NCI-H510A (cell line): ENCODE measurements around the gene MAP3K19.
"Not testable (repeated sequence)": the region's sequence is repeated elsewhere in the genome, so short reads cannot be mapped to it uniquely, and the experiment has no call there.

Source experiments
- DNase-seq: peaks from one replicate; lab custom pipeline; 2025; lab: John Stamatoyannopoulos, UW

Gene MAP3K19

DNA sequence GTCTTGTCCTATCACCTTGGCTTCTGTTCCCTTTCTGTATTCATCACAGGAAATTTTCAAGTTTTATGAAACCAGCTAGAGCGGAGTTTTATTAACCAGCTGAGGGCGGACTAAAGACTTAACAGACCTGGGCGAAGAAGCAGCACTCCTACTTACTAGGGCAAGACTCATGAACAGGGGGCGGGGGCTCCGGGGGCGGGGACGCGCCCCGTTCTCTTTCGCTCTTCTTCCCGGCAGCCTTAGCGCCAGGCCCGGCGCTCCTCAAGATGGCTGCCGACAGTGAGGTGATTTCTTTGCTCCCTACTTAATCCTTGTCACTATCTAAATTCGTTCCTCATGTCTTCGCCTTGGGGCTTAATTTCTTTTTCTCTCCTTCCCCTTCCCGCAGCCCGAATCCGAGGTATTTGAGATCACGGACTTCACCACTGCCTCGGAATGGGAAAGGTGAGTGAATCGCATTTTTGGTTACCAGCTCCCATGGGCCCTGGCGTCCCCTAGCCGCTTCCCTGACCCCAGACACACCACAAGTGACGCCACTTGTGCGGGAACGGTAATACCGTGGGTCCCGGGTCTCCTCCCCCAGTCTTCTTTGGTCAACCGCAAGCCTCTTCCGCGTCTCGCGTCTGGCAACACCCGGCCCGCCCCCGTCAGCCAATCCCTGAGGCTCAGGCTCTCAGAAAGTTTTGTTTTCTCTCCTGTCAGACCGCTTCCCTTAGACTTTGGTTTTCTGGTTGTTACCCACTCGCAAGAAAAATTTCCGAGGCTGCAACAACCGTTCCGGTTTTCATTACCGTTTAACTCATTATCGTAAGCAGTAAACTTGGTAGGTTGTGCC is 5.0 kb upstream of the MAP3K19 start, which contains the start of gene RAB3GAP1:
RAB3GAP1 (plus strand) TSS at position 251 of the 835 bp plus-strand sequence; CDS start at position 267, 16 bp downstream.
- DNase-seq: peak; percentile 51

DNA sequence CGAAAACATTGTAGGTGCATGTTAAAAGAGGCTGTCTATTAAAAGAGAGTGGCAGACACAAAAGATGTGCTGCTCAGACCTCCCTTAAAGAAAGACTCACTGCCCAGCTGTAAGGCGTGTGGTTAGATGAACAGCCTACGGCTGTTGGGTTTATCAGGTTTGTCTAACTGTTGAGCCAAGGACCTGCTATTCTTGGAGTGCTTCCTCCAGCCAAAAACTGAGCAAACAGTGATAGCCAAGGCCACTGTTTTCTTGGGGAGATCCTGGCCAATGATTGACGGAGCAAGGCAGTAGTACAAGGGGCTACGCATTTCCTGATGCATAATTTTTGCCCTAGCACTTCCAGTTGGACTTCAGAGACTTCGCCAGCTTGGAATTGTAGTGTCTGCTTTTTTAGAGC is 3.4 kb upstream of the MAP3K19 start:
- no peak for DNase-seq

DNA sequence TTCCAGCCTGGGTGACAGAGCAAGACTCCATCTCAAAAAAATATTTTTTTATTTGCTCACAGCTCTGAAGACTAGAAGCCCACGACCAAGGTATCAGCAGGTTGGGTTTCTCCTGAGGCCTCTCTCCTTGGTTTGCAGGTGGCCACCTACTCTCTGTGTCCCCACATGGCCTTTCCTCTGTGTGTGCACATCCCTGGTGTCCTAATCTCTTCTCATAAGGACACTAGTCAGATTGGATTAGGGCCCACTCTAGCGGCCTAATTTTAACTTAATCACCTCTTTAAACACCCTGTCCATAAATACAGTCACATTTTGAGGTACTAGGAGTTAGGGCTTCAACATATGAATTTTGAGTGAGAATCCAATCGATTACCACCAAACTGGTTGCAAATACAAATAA is 2.9 kb upstream of the MAP3K19 start:
- no peak for DNase-seq

DNA sequence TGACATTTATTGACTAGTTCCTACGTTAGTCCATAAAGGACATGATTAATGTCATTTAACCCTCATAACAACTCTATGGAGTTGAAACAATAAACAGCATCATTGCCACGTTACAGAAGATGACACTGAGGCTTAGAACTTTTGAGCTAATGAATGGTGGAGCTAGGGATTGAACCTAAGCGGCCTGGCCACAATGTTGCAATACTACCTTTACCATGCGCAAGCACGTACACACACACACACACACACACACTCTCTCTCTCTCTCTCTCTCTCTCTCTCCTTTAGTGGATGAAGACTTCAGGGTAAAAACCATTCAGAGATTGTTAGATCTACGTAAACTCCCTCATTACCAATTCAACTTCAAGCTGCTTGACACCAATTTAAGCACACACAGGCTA is 875 bp upstream of the MAP3K19 start:
- DNase-seq: no peak

- no peak for DNase-seq
These were observed 3.9 kb downstream of the MAP3K19 start for GRCh38 chr2:135043345-135043744.

GRCh38 chr2:135037831-135038230 is 9.4 kb downstream of the MAP3K19 start:
- DNase-seq: no peak

GRCh38 chr2:135033216-135033615 is 14.0 kb downstream of the MAP3K19 start:
- DNase-seq: not testable (repeated sequence)

DNA sequence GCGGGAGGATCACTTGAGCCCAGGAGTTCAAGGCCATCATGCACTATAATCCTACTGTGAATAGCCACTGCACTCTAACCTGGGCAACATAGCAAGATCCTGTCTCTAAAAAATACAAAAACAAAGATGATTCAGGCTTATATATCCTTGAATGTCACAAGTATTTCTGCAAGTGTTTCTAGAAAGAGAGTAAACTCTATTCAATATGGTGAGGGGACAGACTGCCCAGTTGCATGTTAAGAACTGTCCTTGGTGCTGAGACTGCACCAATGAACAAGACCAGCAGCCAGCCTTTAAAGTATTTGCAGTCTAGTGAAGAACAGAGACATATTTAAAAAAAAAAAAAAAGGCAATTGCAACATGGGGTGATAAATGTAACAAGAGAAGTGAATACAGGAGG is 16.4 kb downstream of the MAP3K19 start:
- DNase-seq: no peak

GRCh38 chr2:135029481-135030134 is 17.6 kb downstream of the MAP3K19 start:
- DNase-seq: no peak

DNA sequence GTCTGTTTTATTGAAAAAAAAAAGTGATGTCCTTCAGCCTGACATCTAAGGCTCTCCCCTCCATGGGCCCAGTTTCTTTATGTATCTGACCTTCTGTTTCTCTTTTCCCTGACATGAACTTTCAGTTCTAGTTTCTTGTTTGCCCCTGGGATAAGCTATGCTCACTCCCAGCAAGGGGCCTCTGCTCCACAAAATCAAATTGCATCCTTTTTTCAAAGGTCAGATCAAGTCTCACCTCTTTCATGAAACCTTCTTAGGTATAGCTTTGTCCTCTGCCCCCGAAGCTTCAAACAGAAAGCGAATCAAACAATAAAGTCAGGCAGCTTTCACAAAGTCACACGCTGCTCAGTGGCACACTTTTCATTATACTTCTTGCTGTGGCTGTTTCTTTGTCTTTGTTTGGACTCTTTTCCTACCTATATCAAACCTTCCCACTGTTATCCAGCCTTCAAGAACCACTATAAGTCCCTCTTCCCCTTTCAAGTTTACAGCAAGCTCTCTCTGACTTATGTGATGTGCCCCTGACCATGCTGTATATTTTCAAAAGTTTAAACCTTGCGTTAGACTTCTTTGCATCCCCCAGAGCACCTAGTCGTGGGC is 23.3 kb downstream of the MAP3K19 start:
- DNase-seq: no peak

GRCh38 chr2:135022952-135023880 is 24.0 kb downstream of the MAP3K19 start:
- no peak for DNase-seq

DNA sequence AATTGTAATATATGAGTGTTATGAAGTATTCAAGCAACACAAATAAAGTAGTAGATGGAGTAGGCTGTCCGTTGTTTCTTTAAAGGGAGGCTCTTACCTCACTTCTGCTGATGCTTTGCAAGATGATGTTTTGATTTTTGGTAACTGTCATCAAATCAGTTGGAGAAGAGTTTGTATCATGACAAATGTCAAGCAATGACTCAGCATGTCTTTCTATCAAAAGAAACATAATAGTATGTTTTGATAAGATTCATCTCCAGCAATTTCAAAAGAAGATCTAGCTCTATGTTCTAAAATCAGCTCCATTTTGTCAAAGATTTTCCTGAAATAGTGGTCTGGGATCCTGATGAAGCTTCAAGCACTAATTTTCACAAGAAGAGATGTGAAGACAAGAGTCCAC is 25.6 kb downstream of the MAP3K19 start:
- no peak for DNase-seq

GRCh38 chr2:135011633-135012032 is 35.6 kb downstream of the MAP3K19 start:
- no peak for DNase-seq

GRCh38 chr2:135010200-135010942 is 36.9 kb downstream of the MAP3K19 start:
- no peak for DNase-seq

- DNase-seq: no peak
These were observed 37.9 kb downstream of the MAP3K19 start for GRCh38 chr2:135009339-135009738.

- DNase-seq: no peak
These were observed 41.5 kb downstream of the MAP3K19 start for GRCh38 chr2:135005753-135006152.

DNA sequence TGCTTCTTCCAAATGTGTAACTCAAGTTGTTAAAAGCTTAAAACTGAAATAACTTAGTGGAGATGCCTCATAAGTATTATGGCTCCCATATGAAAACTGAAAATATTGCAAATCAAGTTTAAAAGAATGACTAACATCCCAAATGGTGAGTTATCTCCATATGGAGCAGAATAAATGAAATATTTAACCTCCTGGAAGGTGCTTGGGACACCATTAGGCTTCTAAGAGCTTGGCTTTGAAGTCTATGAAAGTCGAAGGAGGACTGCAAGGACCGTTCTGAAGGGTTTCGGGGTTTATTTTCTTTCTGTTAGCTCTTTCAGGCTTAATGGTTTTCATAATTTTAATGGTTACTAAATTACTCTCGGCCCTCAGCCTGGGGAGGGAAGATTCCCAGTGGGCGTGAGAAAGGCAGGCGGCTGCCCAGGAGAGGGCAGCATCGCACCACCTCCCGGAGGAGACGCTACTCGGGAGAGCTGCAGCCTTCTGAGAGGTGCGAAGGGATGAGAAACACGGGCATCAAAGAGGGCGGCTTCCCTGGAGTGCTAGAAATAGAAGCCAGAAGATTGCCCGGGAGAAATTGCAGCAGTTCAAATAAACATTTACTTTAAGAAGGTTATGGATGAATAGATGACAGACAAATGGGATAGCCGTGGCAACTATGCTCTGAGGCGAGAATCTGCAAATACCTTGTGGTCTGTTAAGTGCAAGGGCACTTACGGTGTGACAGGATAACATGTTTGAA is 43.1 kb downstream of the MAP3K19 start:
- peak; percentile 36 for DNase-seq

- no peak for DNase-seq
These were observed 44.4 kb downstream of the MAP3K19 start for GRCh38 chr2:135002836-135003235.

- no peak for DNase-seq
These were observed 47.7 kb downstream of the MAP3K19 start for GRCh38 chr2:134999521-134999920.

- DNase-seq: no peak
These were observed 58.1 kb downstream of the MAP3K19 start for GRCh38 chr2:134988994-134989605.
